GM18858 (cell line): ENCODE data around the gene AGMO.

Experiments used
- ATAC-seq: cut with Tn5 transposase; IDR thresholded peaks from one replicate; pipeline ENCODE4 v1.9.1; 2021; ENCODE audit not compliant: unreplicated experiment

AGMO gene

DNA sequence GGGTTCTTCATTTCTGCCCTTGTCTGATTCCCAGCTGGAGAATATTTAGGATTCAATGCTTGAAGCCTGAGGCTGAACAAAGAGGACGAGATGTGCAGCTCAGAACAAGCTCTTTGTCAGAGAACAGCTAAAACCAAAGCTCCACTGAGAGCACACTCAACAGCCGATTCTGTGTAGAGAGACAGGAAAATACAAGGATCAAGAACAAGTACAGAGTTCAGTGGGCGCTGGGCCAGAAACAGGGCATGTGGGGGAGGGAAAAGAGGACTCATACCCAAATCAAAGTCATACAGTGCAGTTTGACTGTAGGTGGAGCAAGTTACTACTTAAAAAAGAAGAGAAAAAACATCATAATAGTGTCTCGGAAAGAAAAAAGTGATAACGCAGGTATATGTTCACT is at the start of gene AGMO:
Gene AGMO, minus strand, starts transcription at position 181 of the 400 bp plus-strand sequence.
- no peak for ATAC-seq

DNA sequence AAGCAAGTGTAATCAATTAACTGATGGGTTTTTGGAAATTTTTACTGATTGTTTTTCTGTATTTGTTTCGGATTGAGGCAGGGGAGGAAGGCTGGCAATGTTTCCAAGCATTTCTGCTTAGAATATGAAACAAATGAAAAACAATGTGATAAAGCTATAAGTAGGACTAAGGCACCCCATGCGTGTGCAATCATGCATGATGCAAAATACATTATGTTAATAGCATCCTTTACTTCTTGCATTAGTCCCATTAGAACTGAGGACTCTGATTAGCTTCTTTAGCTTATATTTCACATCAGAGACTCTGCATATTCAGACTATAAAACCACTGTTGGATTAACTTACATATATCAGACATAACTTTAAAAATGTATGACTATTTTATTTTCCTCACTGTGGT is 48.7 kb upstream of the AGMO start:
- no peak for ATAC-seq

DNA sequence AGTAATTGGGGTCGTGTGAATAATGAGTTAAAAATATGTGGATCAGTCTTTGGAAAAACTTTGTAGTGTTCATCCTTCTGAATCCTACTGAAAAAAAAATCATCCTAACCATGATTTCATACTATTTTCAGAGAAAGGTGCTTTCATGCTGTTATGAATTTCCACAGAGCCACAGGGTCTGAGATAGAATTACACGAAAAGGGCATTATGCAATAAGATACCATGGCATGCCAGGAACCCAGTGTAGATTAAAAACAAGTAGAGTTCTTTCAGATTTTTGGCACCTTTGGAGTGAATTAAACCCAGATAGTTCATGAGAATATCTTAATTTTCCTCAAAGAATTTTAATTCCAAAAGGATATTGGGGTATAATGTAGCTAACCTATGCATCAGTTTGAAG is 47.5 kb upstream of the AGMO start:
- ATAC-seq, result no peak

DNA sequence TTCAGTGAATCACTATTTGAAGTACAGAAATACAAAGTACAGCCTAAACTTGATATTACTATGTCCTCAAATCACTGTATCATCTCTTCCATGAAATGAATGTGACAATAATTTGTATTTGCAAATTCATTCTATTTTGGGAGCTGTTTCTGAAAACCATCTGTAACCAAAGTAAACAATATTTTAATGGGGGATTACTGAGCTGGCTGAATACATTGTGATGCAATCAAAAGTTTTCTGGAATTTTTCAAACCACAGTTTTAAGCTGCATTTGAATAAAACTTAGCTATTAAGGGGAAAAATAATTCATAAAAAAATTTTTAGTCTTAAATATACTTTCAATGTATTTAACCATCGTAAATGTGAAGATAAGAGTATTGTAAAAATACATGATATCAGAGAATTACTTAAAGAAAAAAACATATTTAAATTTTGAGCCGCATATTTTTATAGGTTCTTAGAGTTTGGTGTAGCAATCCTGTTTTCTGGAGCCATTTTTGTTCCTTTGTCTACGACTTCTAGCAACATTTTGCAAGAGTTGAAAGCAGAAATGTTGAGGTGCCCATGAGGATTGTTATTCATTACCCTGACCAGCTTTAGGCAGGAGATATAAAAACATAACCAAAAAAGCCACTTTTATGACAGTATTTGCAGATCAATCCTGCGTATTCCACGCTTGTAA is 45.9 kb upstream of the AGMO start:
- ATAC-seq, result no peak

DNA sequence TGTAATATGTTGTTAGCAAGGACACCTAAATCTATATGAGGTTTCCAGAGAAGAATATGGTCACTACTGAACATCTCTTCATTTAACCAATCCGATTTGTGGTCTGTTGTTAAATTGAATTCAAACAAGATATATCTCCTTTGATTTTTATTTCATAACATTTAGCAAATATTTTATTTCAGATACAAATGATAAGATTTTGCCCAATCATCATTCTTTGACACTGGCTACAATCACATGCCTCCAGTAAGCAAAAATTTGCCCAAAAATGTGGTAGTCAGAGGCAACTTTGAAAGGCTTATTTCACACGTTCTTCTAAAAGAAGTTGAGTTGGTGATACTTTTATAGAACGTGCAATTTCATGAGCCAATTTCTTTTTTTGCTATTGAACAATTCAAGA is 44.7 kb upstream of the AGMO start:
- no peak for ATAC-seq

DNA sequence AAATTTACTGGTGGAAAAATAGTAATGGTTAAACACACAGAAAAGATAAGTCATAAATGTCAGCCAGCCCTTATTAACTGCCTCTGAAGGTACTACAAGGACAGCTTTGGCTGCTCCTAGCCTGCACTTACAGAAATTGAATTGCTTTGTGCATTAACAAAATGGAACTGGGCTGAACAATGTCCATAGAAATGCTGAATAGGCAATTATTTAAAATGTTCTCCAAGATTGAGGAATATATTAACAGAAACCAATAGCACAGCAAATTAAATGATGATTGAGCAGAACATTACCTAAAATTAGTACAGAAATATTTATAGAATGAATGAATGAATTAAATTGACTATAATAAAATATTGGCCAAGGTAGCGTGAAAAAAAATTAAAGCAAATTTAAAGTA is 42.4 kb upstream of the AGMO start:
- no peak for ATAC-seq

DNA sequence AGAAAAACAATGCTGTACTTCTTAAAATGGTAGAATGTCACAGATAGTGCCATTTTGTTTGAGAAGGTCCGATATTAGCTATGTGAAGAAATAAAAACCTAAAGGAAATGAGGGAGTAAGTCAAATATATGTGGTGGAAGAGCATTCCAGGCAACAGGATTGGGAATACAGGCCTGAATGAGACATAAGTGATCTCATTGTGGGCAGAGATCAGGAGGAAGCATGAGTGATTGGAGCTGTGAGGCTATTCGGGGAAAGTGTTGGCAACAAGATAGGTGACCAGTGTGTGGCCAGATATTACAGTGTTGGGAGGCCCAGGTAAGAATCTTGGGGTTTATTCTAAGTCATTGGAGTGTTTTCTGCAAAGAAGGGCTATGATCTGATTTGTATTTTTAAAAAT is 41.3 kb upstream of the AGMO start:
- no peak for ATAC-seq

DNA sequence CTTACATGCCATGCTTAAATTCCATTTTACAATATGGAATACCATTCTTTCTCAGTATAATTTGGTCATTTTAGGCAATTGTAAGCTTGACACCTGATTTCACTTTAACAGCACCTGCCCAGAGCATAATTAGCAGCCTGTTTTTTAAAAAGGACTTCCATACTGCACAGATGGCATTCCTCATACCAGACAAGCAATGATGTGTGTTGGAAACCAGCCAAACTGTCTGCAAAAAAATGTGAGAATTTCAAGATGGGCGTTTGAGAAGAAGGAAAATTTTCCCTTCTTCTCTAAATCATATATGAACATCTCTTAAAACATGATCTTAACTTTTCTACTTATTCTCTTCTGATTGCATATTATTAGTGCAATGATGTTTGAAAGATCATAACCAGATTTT is 40.4 kb upstream of the AGMO start:
- ATAC-seq, result no peak

DNA sequence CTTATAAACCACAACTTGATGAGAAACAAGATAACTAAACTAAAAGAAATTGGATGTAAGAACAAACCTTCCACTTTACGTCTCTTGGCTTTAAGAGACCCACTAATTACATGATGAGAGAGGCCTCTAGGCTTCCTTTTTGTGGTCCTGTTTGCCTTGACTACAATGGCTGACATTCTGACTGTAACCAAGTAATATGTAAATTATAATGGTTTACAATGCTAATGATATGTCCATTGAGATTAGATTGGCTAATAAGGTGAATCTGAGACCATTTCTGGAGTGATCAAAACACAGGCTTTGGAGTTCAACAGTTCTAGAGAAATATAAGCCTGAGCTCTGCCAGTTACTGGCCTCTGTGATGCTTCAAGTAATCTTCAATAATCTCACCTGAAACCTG is 39.4 kb upstream of the AGMO start:
- no peak for ATAC-seq

DNA sequence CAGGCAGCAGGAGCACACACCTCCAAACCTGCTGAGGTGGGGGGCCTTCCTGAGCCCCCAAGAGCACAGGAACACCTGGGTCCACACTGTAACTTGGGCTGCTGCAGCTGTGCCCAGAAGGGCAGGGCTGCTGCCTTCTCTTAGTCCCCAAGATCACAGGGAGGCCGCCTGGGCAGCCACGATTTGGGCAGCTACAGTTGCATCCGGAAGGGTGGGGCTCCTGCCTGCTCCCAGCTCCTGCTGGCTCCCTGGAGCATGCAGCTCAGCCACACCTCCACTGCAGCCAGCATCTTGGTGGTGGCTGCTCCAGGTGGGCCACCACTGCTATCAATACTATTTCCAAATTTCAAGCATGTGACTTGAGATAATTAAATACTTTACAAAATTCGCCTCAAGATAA is 38.5 kb upstream of the AGMO start:
- ATAC-seq, result no peak

DNA sequence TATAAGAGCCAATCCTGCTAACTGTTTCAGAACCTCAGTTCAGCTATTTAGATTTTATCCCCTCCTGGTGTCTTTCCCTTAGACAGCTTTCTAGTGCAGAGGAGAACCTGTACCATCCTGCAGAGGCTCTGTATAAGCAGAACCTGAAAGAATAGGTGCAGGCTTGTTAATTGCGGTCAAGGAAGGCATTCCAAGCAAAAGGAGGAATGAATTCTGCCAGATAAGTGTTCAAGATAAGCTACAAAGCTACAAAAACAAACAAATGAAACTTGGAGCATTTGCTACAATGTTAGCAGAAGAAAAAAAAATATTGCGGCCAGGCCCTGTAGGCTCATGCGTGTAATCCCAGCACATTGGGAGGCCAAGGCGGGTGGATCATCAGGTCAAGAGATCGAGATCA is 32.6 kb upstream of the AGMO start:
- no peak for ATAC-seq

DNA sequence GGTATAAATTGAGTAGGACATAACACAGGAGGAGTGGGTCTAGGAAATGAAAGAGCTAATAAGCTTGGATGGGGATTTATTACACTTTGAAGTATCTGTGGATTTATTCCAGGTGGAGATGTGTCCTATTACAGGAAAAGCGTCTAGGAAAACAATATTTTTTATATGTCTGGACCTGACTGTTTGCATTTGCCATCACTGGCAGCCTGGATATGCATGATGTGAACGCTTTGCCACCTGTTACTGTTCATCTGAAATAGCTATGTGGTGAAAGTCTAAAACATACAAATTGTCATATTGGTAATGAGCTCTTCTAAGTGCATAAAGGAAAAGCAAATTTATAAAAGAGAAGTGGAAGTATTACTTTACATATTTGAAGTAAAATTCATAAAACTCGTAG is 31.6 kb upstream of the AGMO start:
- no peak for ATAC-seq

DNA sequence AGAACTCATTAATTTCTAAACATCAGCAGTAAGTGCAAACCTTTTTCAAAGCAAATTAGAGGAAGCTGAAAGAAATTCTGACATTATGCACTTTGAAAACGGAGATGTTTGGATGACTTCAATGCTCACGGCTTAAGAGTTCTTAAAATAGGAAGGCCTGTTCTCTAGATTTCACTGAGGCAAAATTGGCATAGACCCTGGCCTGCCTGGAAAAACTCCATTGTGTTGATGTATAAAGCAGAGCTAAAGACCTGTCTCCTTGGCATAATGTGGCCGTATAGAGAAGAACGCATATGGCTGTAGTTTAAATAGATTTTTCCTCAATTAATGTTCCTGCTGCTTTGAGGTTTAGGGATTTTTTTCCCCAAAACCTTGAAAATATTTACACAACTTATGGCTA is 24.5 kb upstream of the AGMO start:
- ATAC-seq, result no peak

DNA sequence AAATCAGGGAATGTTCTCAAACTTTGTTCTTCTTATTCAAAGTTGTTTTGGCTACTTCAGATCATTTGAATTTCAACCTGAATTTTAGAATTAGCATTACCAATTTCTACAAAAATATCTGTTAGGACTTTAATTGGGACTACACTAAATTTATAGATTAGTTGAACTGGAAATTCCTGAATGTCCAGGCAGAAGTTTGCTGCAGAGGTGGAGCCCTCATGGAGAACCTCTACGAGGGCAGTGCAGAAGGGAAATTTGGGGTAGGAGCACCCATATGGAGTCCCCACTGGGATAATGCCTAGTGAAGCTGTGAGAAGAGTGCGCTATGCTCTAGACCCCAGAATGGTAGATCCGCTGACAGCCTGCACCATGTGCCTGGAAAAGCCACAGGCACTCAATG is 22.8 kb upstream of the AGMO start:
- no peak for ATAC-seq

DNA sequence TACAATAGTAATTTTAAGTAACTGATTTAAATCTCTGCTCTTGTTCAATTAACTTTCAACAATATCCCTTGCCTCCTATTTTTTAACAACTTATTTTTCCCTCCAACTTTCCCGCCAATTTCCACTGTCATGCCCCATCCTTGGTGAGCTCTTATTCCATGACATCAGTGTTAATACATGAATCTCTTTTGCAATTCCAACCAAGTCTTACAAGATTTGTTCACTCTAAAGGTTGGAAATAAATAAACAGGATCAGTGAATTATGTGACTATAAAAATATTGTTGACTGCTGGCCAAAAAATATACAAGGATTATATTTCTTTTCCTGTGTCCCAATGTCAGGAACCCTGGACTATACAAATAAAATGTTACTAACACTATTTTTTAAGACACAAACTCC is 21.0 kb upstream of the AGMO start:
- no peak for ATAC-seq

DNA sequence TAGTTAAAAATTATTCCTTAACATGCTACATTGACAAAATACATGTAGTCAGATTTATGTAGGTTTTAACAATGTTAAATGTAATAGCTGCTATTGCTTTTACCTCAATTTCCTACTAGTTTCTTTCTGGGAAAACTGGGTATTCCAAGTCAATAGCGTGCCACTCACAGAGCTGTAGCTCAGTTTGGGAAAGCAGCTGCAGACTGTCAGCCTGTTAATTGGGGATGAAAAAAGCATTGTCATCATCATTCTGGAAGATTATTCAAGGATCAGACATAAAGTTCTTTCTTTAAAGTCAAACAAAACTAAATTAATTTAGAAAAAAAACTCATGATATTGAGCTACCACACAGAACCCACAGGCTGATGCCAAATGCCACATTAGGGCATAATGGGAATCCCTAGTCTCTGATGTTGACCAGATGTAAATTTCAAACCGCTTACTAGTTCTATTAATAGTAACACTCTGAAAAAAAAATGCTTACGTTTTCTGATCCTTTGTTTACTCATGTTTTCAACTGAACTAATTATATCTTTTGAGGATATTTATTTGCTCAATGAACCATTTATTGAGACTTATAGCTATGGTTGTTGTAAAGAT is 19.6 kb upstream of the AGMO start:
- ATAC-seq, result no peak

DNA sequence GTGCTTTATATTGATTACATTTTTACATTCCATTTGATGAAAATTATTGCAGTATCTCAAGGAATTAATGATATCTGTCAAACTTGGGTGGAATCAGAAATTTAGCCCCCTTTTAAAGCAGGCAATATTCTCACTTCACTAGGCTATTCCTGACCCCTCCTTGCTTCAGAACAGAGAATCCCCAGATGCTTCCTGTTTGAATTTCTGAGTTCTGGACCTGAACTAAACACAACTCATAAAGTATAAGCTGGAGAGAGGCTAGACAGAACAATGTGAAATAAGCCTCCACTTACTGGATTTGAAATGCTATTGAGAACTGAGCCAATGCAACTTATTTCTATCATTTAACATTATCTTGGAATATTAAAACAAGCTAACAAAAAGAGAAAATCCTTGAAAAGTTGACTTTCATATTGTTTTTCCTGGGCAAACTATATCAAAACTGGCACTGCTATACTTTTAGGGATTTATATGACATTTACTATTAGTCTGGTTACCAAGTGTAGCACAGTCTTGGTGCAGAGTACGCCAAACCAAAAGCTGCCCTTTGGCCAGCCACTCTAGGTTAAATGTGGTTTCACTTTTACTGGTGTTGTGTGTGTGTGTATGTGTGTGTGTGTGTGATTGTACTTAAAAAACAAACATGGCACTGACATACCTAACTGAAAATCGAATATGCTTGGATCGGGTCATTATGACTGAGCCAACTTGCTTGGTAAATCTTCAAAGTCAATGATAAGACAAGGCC is 19.0 kb upstream of the AGMO start:
- ATAC-seq, result no peak

DNA sequence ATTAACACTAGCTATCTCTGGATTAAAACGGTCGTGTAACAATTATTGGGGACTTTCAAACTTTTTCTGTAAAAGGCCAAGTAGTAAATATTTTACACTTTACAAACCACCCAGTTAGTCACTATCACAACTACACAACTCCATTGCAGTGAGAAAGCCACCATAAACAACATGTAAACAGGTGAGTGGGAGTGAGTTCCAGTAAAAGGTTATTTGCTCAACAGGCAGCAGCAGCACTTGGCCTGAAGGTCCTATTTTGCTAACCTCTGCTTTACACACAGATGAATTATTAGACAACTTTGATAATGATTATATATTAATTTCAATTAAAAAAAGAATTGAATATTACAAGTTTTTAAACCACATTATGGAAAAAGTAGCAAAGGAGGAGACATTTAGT is 15.8 kb upstream of the AGMO start:
- ATAC-seq, result no peak

DNA sequence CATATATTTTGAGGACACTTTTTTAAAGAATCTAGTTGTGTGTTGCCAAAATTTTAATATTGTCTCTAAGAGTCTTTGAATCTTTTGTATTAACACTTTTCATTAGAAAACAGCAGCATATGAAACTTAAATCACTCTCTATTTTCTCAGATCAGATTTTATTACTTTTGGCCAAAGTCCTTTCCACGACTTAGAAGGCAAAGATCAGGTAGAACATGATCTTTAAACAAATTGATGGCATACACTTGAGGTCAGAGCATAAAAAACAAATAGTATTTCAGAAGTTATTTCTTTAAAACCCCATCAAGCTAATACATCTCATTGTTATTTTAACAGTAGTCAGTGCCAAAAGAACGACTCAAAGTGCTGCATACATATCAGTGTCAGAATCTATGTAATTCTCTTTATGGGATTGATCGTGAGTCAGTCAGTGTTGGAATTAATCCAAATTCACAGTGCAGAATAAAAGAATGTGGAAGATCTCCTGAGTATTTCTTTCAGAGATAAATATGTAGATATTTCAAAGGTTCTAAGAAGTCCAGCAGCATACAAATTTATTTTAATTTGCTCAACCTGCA is 9.6 kb upstream of the AGMO start:
- no peak for ATAC-seq

DNA sequence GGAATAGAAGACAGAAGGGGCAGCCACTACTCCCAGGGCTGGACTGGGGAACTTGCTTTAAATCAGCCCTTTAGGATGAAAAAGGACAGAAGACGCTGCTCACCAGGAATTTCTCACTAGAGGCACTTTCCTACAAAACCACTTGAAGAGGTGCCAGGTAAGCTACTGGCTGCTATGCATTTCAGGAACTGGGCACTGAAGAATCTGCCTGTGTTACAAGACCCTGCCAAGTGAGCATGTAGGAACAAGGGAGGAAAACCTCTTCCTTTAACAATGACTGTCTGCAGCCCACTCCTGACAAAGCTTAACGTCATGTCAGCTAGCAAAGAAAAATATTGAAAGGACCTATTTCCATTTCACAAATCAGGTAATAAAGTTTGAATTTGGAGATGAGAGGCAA is 5.8 kb upstream of the AGMO start:
- no peak for ATAC-seq

DNA sequence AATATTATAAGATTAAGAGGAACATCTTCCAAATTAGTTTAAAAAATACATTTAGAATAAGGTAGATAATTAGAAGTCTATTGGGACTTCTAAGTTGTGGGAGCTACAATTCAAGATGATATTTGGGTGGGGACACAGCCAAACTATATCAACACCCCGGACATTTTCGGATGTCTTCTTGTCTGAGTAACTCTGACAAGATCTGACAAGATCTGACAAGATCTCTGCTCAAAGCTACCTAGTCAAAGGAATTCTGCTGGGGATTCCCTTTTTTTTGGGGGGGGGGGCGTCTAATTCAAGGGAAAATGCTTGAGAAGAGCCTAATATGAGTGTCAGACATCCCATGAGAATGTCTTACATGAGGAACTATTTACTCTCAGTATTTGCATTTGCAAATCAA is 5.2 kb upstream of the AGMO start:
- ATAC-seq, result no peak

DNA sequence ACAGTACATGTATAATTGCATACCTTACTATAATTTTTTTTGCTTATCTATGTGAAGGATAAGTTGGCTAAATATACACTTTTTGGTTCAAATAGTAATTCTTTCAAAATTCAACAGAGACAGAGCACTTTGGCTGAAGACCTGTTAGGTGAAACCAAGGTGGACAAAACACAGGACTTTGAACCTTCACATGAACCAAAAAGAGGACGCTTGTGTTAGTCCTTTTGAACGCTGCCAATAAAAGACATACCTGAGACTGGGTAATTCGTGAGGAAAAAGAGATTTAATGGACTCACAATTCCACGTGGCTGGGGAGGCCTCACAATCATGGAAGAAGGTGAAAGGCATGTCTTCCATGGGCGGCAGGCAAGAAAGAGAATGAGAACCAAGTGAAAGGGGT is 4.7 kb upstream of the AGMO start:
- ATAC-seq, result no peak
